ENCODE results near the gene CRIP3. TPM values are rescaled to one million over a fixed set of nuclear protein-coding genes. Genes with fewer than 3 reads are reported as not detected.

Gene CRIP3
- total and polyA plus RNA-seq, 2 of the 13 experiments (the other 11 are each of a cell fraction or from before 2014, with no cell fraction given): 6.3 to 9.3 TPM

DNA sequence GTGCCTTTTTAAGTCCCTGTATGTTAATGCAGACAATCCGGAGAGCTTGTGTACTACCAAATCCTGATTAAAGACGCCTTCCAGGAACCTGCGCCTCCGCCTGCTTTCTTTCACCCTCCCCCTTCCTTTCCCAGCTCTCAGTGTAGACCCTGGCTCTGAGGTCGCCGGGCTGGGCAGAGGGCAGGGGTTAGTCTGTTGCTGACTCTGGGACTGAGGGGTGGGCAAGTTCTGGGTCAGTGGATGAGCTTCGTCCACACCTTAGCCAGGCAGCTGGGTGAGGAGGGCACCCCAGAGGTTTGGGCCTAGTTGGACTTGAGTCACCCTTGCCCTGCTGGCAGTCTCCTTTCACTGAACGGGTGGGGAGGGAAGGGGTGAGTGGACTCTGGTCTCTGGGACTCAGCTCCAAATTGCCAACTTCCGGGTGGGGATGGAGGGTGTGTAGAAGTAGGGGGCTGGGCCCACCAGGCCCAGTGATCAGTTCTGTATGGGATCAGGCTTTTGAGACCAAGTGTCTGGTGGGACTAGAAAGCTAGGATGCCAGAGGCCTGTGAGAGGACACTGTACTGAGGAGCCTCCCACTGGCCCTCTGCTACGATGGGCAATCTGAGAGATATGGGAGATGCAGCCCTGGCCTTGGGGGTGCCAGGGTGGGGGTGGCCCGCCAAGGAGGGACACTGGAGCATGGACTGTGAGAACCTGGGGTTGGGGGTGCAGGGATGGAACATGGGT lies 31.9 kb downstream of the CRIP3 start (continued):
- TF ChIP-seq NR3C1 (CRISPR knock-in tag; IDR thresholded peaks at IDR 0.05) (no peak), ZNF766 (CRISPR knock-in tag; IDR thresholded peaks at IDR 0.05; ENCODE audit: borderline replicate concordance) (no peak), ZNF614 (CRISPR knock-in tag; IDR thresholded peaks at IDR 0.05; ENCODE audit: borderline replicate concordance) (peak; percentile 77; the same call in 1 of the 2 replicates), AHR (CRISPR knock-in tag; IDR thresholded peaks at IDR 0.05) (0 out of 2 replicates have a peak, but pooled peaks have one; percentile 23), KLF16 (CRISPR knock-in tag; IDR thresholded peaks at IDR 0.05) (no peak), HDAC1 (CRISPR knock-in tag; IDR thresholded peaks at IDR 0.05) (peak; percentile 87), NFKBIZ (CRISPR knock-in tag; IDR thresholded peaks at IDR 0.05) (no peak), HNRNPH1 (optimal IDR thresholded peaks at IDR 0.05; ENCODE audit: low read depth, low read length) (no peak), ATF7-NPFF (CRISPR knock-in tag; IDR thresholded peaks at IDR 0.05; ENCODE audit: low read depth) (no peak), FOXM1 (CRISPR knock-in tag; IDR thresholded peaks at IDR 0.05) (no peak), U2AF2 (IDR thresholded peaks at IDR 0.05; ENCODE audit: low read depth, low read length) (no peak), TRIM24 (CRISPR knock-in tag; IDR thresholded peaks at IDR 0.05) (peak; percentile 50; the same call in 1 of the 2 replicates), CEBPG (CRISPR knock-in tag; IDR thresholded peaks at IDR 0.05) (no peak), RCOR2 (CRISPR knock-in tag; IDR thresholded peaks at IDR 0.05) (0 out of 2 replicates have a peak, but pooled peaks have one; percentile 23), RBM39 (IDR thresholded peaks at IDR 0.05; ENCODE audit: low read depth, low read length, poor library complexity, severe bottlenecking) (peak; percentile 92), ZNF563 (CRISPR knock-in tag; IDR thresholded peaks at IDR 0.05) (no peak), FLYWCH1 (CRISPR knock-in tag; IDR thresholded peaks at IDR 0.05) (no peak), IKZF1 (IDR thresholded peaks at IDR 0.05) (no peak), NKX3-1 (CRISPR knock-in tag; IDR thresholded peaks at IDR 0.05) (no peak)
- TF ChIP-seq, protein P1, sequence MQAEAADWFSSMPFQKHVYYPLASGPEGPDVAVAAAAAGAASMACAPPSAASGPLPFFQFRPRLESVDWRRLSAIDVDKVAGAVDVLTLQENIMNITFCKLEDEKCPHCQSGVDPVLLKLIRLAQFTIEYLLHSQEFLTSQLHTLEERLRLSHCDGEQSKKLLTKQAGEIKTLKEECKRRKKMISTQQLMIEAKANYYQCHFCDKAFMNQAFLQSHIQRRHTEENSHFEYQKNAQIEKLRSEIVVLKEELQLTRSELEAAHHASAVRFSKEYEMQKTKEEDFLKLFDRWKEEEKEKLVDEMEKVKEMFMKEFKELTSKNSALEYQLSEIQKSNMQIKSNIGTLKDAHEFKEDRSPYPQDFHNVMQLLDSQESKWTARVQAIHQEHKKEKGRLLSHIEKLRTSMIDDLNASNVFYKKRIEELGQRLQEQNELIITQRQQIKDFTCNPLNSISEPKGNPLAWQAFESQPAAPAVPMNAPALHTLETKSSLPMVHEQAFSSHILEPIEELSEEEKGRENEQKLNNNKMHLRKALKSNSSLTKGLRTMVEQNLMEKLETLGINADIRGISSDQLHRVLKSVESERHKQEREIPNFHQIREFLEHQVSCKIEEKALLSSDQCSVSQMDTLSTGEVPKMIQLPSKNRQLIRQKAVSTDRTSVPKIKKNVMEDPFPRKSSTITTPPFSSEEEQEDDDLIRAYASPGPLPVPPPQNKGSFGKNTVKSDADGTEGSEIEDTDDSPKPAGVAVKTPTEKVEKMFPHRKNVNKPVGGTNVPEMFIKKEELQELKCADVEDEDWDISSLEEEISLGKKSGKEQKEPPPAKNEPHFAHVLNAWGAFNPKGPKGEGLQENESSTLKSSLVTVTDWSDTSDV (CRISPR knock-in tag; IDR thresholded peaks at IDR 0.05): 0 out of 2 replicates have a peak, but pooled peaks have one; percentile 19
- TF ChIP-seq, protein P2, sequence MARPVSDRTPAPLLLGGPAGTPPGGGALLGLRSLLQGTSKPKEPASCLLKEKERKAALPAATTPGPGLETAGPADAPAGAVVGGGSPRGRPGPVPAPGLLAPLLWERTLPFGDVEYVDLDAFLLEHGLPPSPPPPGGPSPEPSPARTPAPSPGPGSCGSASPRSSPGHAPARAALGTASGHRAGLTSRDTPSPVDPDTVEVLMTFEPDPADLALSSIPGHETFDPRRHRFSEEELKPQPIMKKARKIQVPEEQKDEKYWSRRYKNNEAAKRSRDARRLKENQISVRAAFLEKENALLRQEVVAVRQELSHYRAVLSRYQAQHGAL (CRISPR knock-in tag; IDR thresholded peaks at IDR 0.05; ENCODE audit: not compliant biosample characterization): no peak
- TF ChIP-seq, protein P3, sequence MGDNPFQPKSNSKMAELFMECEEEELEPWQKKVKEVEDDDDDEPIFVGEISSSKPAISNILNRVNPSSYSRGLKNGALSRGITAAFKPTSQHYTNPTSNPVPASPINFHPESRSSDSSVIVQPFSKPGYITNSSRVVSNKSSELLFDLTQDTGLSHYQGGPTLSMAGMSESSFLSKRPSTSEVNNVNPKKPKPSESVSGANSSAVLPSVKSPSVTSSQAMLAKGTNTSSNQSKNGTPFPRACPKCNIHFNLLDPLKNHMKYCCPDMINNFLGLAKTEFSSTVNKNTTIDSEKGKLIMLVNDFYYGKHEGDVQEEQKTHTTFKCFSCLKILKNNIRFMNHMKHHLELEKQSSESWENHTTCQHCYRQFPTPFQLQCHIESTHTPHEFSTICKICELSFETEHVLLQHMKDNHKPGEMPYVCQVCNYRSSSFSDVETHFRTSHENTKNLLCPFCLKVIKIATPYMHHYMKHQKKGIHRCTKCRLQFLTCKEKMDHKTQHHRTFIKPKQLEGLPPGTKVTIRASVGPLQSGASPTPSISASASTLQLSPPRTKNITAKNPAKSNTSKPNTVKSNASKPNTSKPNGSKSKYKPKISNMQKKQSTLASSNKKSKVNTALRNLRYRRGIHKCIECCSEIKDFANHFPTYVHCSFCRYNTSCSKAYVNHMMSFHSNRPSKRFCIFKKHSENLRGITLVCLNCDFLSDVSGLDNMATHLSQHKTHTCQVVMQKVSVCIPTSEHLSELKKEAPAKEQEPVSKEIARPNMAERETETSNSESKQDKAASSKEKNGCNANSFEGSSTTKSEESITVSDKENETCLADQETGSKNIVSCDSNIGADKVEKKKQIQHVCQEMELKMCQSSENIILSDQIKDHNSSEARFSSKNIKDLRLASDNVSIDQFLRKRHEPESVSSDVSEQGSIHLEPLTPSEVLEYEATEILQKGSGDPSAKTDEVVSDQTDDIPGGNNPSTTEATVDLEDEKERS (CRISPR knock-in tag; IDR thresholded peaks at IDR 0.05): no peak
- TF ChIP-seq, protein P4, sequence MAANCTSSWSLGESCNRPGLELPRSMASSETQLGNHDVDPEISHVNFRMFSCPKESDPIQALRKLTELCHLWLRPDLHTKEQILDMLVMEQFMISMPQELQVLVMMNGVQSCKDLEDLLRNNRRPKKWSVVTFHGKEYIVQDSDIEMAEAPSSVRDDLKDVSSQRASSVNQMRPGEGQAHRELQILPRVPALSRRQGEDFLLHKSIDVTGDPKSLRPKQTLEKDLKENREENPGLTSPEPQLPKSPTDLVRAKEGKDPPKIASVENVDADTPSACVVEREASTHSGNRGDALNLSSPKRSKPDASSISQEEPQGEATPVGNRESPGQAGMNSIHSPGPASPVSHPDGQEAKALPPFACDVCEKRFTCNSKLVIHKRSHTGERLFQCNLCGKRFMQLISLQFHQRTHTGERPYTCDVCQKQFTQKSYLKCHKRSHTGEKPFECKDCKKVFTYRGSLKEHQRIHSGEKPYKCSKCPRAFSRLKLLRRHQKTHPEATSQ (CRISPR knock-in tag; IDR thresholded peaks at IDR 0.05; ENCODE audit: borderline replicate concordance): no peak
